Ishikawa (cell line): Measurements from ENCODE around the gene HOXA11.

Experiments
- RAD21 ChIP-seq: IDR thresholded peaks from 2 replicates; pipeline ENCODE4 v1.6.1; 2012; ENCODE audit warnings: low read depth
- TCF12 ChIP-seq: IDR thresholded peaks from 2 replicates; pipeline ENCODE4 v1.6.1; 2012; ENCODE audit warnings: low read depth

GRCh38 chr7:27217951-27218350 is 32.9 kb upstream of the HOXA11 start:
- no peak for TF ChIP-seq RAD21
- no peak for TF ChIP-seq TCF12
